ENCODE data around the gene SYCE3. TPM values are rescaled to one million over a fixed set of nuclear protein-coding genes. Genes with fewer than 3 reads are reported as not detected.

The SYCE3 gene
- polyA plus RNA-seq, 1 of the 3 experiments (the other 2 are of a cell fraction) = 3.6 TPM

- Histone ChIP-seq H3K9ac (no peak overlapping the region), H3K36me3 (replicated peaks in 1 of 2; ENCODE audit: control insufficient read depth in 1 of 2, insufficient read depth in 2 of 2, low read length in 1 of 2) (no peaks in the 10 kb centered on the region), H3K4me3 (ENCODE audit: low read depth in 2 of 2, low read length in 1 of 2) (peak overlapping the region in 1 of 2 experiments; percentile 56; a peak in 1 of 4 replicates), H3K9me3 (no peaks in the 10 kb centered on the region), H3K9me2 (no peaks in the 10 kb centered on the region), H3K4me2 (no peak overlapping the region; the same call in 1 of the 2 replicates), H3K27ac (ENCODE audit: low read depth in 2 of 2, low read length in 1 of 2) (peak overlapping the region in 1 of 2 experiments; percentile 2; a peak in 1 of 4 replicates), H3K4me1 (ENCODE audit: control insufficient read depth in 1 of 2, insufficient read depth in 2 of 2, low read depth in 1 of 2, low read length in 1 of 2) (peaks cover 0 to 10% of the 10 kb centered on the region in 2 experiments; a peak in 1 of 4 replicates), H3K79me2 (ENCODE audit: insufficient read depth) (no peaks in the 10 kb centered on the region), H2AFZ (ENCODE audit: low read depth) (no peak overlapping the region), H4K20me1 (ENCODE audit: insufficient read depth) (no peaks in the 10 kb centered on the region), H3F3A (replicated peaks; ENCODE audit: insufficient read depth) (no peaks in the 10 kb centered on the region), H3K27me3 (ENCODE audit: insufficient read depth) (no peaks in the 10 kb centered on the region)
- CTCF ChIA-PET = interaction anchor here (0.7 to 2.4 kb wide), 8 partner anchors 12 to 361 kb away, joined by 3 to 17 read pairs (median 4); partner anchors contain the start of genes ARSA, SCO2 and SYCE3
- TF ChIP-seq FOSL2 (IDR thresholded peaks at IDR 0.05; ENCODE audit: borderline replicate concordance, low read depth) (no peak), RAD21 (IDR thresholded peaks at IDR 0.05; ENCODE audit: low read length) (no peak), GATA2 (CRISPR knock-in tag; IDR thresholded peaks at IDR 0.05) (no peak)
- 84% methylated on average over 9 of the region's 12 CpGs for WGBS (ENCODE audit: low lambda C conversion rate)
- peak; percentile 36 for DNase-seq
- POLR2A ChIA-PET = interaction anchor here (0.6 to 1.5 kb wide), 6 partner anchors 11 to 94 kb away, joined by 3 to 7 read pairs (median 4); partner anchors contain the start of genes LMF2, SCO2 and SYCE3
These were observed 39.1 kb upstream of the SYCE3 start for GRCh38 chr22:50601669-50602337.

- H2AFZ ChIP-seq (ENCODE audit: low read depth) = no peak overlapping the region
- H3K27me3 ChIP-seq (ENCODE audit: insufficient read depth) = no peaks in the 10 kb centered on the region
- TF ChIP-seq REST (IDR thresholded peaks at IDR 0.05; ENCODE audit: low read depth, low read length) (peak; percentile 2; the same call in 1 of the 2 replicates), TAF1 (IDR thresholded peaks at IDR 0.05; ENCODE audit: borderline replicate concordance, low read depth, low read length) (no peak)
These were observed 38.4 kb upstream of the SYCE3 start for GRCh38 chr22:50600967-50601668.

More at GRCh38 chr22:50600967-50601668, 38.4 kb upstream of the SYCE3 start:
- no peaks in the 10 kb centered on the region for H3K9me3 ChIP-seq
- H3K4me2 ChIP-seq = peak overlapping the region; percentile 73; the same call in 1 of the 2 replicates
- H3F3A ChIP-seq (replicated peaks; ENCODE audit: insufficient read depth) = no peaks in the 10 kb centered on the region
- no peak overlapping the region for H3K9ac ChIP-seq
- H3K79me2 ChIP-seq (ENCODE audit: insufficient read depth) = no peaks in the 10 kb centered on the region
- peak; percentile 90 for DNase-seq
- H4K20me1 ChIP-seq (ENCODE audit: insufficient read depth) = no peaks in the 10 kb centered on the region
- WGBS (ENCODE audit: low lambda C conversion rate) = 40% methylated on average over 8 of the region's 52 CpGs
- ChIA-PET POLR2A (interaction anchor here (0.6 to 1.5 kb wide), 6 partner anchors 12 to 93 kb away, joined by 3 to 7 read pairs (median 4); partner anchors contain the start of genes LMF2, SCO2 and SYCE3), CTCF (interaction anchor here (0.7 to 2.4 kb wide), 8 partner anchors 12 to 360 kb away, joined by 3 to 17 read pairs (median 4); partner anchors contain the start of genes ARSA, SCO2 and SYCE3)
- peak overlapping the region in 1 of 2 experiments; percentile 62; a peak in 2 of 4 replicates for H3K27ac ChIP-seq (ENCODE audit: low read depth in 2 of 2, low read length in 1 of 2)
- peaks cover 0 to 10% of the 10 kb centered on the region in 2 experiments; a peak in 1 of 4 replicates for H3K4me1 ChIP-seq (ENCODE audit: control insufficient read depth in 1 of 2, insufficient read depth in 2 of 2, low read depth in 1 of 2, low read length in 1 of 2)
- no peaks in the 10 kb centered on the region for H3K36me3 ChIP-seq (replicated peaks in 1 of 2; ENCODE audit: control insufficient read depth in 1 of 2, insufficient read depth in 2 of 2, low read length in 1 of 2)
- no peaks in the 10 kb centered on the region for H3K9me2 ChIP-seq
- H3K4me3 ChIP-seq (ENCODE audit: low read depth in 2 of 2, low read length in 1 of 2) = peak overlapping the region in 1 of 2 experiments; percentile 56; a peak in 3 of 4 replicates
